HG02798 (cell line): ENCODE measurements around the gene DDX10.
"Not testable (repeated sequence)": the region's sequence is repeated elsewhere in the genome, so short reads cannot be mapped to it uniquely, and the experiment has no call there.

Experiments used
- ATAC-seq: cut with Tn5 transposase; IDR thresholded peaks from one replicate; pipeline ENCODE4 v1.9.1; 2021; ENCODE audit warnings: mild to moderate bottlenecking; ENCODE audit not compliant: unreplicated experiment, poor library complexity

Gene DDX10

GRCh38 chr11:108709741-108710140, 44.9 kb downstream of the DDX10 start:
- ATAC-seq: no peak

GRCh38 chr11:108713076-108713790, 48.4 kb downstream of the DDX10 start:
- peak; percentile 62 for ATAC-seq

- no peak for ATAC-seq
Observed at GRCh38 chr11:108715239-108715638, 50.4 kb downstream of the DDX10 start.

- ATAC-seq: no peak
Observed at GRCh38 chr11:108718466-108718865, 53.6 kb downstream of the DDX10 start.

- ATAC-seq: no peak
Observed at GRCh38 chr11:108724974-108725689, 60.3 kb downstream of the DDX10 start.

- ATAC-seq: no peak
Observed at GRCh38 chr11:108726077-108726800, 61.4 kb downstream of the DDX10 start.

- ATAC-seq: peak; percentile 33
Observed at GRCh38 chr11:108727665-108728064, 62.8 kb downstream of the DDX10 start.

- ATAC-seq: no peak
Observed at GRCh38 chr11:108729227-108729871, 64.5 kb downstream of the DDX10 start.

GRCh38 chr11:108732395-108732794, 67.5 kb downstream of the DDX10 start:
- ATAC-seq: no peak

- ATAC-seq: peak; percentile 91
Observed at GRCh38 chr11:108733479-108734116, 68.7 kb downstream of the DDX10 start.

GRCh38 chr11:108734283-108734682, 69.4 kb downstream of the DDX10 start:
- no peak for ATAC-seq

GRCh38 chr11:108734956-108735559, 70.2 kb downstream of the DDX10 start:
- peak; percentile 22 for ATAC-seq

GRCh38 chr11:108740132-108740531, 75.3 kb downstream of the DDX10 start:
- ATAC-seq: not testable (repeated sequence)

- no peak for ATAC-seq
Observed at GRCh38 chr11:108743851-108744250, 79.0 kb downstream of the DDX10 start.

GRCh38 chr11:108748968-108749367, 84.1 kb downstream of the DDX10 start:
- ATAC-seq: no peak

GRCh38 chr11:108751444-108751843, 86.6 kb downstream of the DDX10 start:
- peak; percentile 41 for ATAC-seq

- ATAC-seq: peak; percentile 30
Observed at GRCh38 chr11:108752297-108752751, 87.5 kb downstream of the DDX10 start.

- no peak for ATAC-seq
Observed at GRCh38 chr11:108754901-108755625, 90.2 kb downstream of the DDX10 start.

- ATAC-seq: no peak
Observed at GRCh38 chr11:108757630-108758029, 92.8 kb downstream of the DDX10 start.
